Ecto neural progenitor cell (in vitro differentiated cells): ENCODE measurements around the gene DDX1.

Experiments used
- DNase-seq: peaks from one replicate; pipeline ENCODE4 v3.0.0-alpha.2; 2018; ENCODE audit warnings: low spot score

Gene DDX1

GRCh38 chr2:15562354-15563031 lies 29.2 kb upstream of the DDX1 start:
- no peak for DNase-seq

- DNase-seq: no peak
These were observed 28.2 kb upstream of the DDX1 start for GRCh38 chr2:15563227-15564100.

GRCh38 chr2:15565392-15565791 lies 26.3 kb upstream of the DDX1 start:
- no peak for DNase-seq

DNA sequence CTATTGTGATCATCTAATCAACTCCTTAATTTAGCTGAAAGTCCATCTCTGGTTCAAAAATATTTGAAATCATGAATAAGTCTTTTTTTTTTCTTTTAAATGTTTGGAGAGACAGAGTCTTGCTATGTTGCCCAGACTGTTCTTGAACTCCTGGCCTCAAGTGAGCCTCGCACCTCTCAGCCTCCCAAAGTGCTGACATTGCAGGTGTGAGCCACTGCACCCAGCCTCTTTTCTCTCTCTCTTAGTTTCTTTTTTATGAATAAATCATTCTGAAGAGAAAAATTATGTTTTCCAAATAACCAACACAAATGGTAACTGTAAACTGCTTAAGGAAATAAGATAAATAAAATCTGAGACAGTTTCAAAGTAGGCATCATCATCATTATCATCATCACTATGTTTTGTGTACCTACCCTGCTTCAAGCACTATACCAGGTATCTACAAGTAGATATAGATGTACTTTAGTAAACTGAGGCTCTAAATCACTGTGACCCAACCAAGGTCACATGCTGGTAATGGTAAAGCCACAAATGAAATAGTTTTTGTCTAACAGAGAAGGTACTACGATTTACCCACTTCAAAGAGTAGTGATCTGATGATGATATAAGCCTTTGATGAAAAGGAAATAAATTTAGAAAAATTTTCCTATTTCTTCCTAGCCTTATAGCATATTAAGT lies 25.5 kb upstream of the DDX1 start:
- DNase-seq: no peak

GRCh38 chr2:15566912-15567311 lies 24.8 kb upstream of the DDX1 start:
- DNase-seq: no peak

DNA sequence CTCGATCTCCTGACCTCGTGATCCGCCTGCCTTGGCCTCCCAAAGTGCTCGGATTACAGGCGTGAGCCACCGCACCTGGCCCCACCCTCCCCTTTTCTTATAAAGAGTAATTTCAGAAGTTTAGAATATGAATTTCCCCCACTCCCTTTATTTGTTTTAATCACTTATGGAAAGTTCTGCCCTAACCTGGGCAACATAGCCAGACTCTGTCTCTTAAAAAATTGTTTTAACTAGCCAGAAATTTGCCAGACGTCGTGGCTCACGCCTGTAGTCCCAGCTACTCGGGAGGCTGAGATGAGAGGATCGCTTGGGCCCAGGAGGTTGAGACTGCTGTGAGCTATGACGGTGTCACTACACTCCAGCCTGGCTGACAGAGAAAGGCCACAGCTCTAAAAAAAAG lies 22.8 kb upstream of the DDX1 start:
- DNase-seq: no peak

DNA sequence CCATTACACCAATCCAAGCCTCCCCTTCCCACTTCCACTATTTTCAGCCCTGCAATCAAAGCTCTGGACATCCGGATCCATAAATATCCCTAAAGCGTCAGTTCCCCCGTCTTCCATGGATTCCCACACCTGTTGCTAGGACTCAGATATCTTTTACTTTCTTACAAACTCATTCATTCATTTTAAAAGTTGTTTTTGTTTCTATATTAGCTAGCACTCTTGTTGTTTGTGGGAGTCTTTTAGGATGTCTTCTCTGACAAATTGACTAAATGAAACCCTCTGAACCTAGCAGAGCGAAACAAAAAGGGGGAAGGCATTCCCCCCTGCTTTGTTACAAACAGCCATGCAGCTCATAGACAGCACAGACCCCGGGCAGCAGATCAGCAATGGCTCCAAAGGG lies 21.6 kb upstream of the DDX1 start:
- no peak for DNase-seq

- DNase-seq: no peak
These were observed 19.9 kb upstream of the DDX1 start for GRCh38 chr2:15571729-15572128.

- DNase-seq: peak; percentile 87
These were observed 14.5 kb upstream of the DDX1 start for GRCh38 chr2:15577071-15577735.

DNA sequence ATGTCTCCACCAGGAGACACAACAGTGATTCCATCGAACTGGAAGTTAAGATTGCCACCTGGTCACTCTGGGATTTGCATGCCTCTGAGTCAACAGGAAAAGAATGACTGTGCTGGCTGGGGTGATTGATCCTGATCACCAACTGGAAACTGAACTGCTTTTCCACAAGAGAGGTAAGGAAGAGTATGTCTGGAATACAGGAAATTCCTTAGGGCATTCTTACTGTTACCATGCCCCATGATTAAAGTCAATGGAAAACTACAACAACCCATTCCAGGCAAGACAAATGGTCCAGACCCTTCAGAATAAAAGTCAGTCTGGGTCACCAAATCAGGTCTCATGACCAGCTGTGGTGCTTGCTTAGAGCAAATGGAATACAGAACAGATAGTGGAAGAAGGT lies 12.0 kb upstream of the DDX1 start:
- no peak for DNase-seq

- no peak for DNase-seq
These were observed 11.2 kb upstream of the DDX1 start for GRCh38 chr2:15580451-15580850.

GRCh38 chr2:15582710-15583357 lies 8.8 kb upstream of the DDX1 start:
- DNase-seq: no peak

- no peak for DNase-seq
These were observed 7.8 kb upstream of the DDX1 start for GRCh38 chr2:15583826-15584225.

DNA sequence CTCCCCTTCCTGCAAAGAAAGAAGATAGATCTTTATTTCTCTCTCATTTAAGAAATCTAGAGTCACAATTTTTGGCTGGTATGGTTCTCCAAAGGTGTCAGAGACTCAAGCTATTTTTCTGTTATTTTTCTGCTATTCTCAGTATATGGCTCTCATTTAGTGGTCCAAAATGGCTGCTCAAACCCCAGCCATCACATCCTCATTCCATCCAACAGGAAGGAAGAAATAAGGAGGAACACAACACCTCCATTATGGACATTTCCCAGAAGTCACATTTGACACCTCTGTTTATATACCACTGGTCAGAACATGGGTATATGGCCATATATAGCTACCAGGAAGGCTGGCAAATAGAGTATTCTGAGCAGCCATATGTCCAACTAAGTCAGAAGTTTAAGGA lies 7.4 kb upstream of the DDX1 start:
- no peak for DNase-seq

- no peak for DNase-seq
These were observed 6.8 kb upstream of the DDX1 start for GRCh38 chr2:15584767-15585469.

DNA sequence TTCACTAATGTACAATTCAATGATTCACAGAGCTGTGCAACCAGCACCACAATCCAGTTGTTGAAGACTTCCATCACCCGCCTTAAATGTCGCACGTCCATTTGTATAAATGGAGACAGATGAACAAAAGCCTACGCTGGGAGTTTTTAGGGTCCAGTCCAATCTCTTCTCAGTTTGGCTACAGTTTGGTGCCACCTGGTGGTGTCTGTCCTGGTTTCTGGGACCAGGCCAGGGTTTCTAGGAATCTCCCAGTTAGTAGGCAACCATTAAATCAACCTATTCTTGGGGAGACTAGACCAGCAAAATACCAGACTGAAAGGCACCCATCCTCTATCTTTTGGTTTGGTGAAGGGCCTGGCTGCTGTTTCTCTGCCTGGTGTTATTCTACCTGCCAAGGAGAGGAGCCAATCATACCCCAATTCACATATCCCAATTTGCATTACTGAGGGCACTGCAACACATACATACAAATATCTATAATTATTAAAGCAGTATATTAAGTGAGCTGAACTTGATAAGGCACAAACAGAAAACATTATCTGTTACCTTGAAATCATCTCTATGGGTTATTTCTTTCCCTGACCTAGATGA lies 3.2 kb upstream of the DDX1 start:
- peak; percentile 65 for DNase-seq

DNA sequence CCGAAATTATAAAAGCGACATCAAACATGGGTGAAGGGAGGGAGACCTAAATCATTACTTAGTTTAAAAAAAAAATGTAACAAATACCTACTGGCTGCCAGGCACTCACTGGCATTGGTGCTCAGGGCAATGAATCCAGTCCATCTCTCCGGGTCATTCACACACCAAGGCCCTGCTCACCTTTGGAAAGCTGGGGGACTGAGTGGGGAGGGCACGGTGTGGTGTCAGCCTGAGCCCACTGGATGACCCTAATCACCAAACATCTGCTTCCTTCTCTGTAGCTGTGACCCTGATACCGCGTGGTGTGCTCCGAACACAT lies 336 bp upstream of the DDX1 start:
- DNase-seq: no peak

- DNase-seq: no peak
These were observed 1.6 kb downstream of the DDX1 start for GRCh38 chr2:15593327-15593705.

- DNase-seq: no peak
These were observed 2.9 kb downstream of the DDX1 start for GRCh38 chr2:15594291-15595256.

- DNase-seq: no peak
These were observed 3.8 kb downstream of the DDX1 start for GRCh38 chr2:15595342-15595905.
